Epidermal melanocyte (primary cell): ENCODE measurements around the gene APOBEC3H.
"Not testable (repeated sequence)": the region's sequence is repeated elsewhere in the genome, so short reads cannot be mapped to it uniquely, and the experiment has no call there.

Experiments used
- DNase-seq: peaks from one replicate; pipeline ENCODE4 v3.0.0; 2011; ENCODE audit warnings: low spot score; ENCODE audit not compliant: insufficient read length

Gene APOBEC3H

DNA sequence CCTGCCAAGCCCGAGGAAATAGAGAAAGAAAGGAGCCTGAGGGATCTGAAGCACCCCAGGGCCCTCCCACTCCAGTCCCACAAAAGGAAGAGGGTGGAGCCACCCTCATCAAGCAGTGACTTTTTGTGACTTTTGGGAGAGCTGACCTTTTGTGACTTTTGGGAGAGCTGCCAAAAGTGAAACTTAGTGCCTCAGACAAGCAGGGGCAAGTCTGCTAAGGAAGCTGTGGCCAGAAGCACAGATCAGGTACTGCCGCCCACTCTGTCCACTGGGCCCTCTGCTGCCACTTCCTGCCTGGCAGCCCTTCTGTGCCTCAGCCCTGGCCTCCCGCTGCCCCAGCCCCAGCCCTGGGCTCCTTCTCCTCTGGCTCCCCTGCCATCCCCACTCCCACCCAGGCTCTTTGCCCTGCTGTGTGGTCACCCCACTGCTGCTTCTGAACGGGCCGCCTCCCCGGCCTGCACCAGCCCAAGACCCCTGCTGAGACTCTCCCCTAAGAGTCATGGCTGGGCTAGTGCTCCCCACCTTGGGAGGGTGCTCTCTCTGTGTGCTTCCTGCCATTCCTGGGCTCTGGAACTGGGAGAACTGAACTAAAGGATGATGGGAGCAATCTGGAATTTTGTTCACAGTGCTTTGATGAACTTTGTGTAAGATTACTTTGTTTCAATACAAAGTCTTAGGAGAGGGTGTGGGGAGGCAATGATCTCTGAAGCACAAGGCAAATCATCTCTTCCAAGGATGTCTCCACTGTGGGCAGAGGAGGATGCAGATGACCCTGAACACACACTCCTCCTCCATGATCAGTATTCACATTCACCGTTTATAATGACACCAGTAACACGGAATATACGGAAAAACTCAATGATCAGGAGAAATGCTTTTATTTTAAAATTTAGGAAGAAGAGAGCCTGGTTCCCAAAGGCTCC is at the start of gene APOBEC3H:
Gene APOBEC3H, plus strand, starts transcription at position 147 of the 923 bp plus-strand sequence. CDS start 3,035 bp downstream, outside the sequence.
- no peak for DNase-seq

DNA sequence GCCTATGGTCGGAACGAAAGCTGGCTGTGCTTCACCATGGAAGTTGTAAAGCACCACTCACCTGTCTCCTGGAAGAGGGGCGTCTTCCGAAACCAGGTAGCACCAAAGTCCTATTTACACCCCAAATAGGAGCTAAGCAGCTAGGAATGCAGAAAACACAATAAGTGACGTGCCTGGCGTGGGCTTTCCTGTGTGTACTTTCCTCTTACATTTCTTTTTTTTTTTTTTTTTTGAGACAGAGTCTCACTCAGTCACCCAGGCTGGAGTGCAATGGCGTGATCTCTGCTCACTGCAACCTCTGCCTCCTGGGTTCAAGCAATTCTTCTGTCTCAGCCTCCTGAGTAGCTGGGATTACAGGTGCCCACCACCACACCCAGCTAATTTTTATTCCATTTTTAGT is 47.6 kb upstream of the APOBEC3H start:
- DNase-seq = not testable (repeated sequence)

- DNase-seq = not testable (repeated sequence)
Observed at GRCh38 chr22:39051844-39052495, 45.1 kb upstream of the APOBEC3H start.

- no peak for DNase-seq
Observed at GRCh38 chr22:39055658-39056057, 41.4 kb upstream of the APOBEC3H start.

DNA sequence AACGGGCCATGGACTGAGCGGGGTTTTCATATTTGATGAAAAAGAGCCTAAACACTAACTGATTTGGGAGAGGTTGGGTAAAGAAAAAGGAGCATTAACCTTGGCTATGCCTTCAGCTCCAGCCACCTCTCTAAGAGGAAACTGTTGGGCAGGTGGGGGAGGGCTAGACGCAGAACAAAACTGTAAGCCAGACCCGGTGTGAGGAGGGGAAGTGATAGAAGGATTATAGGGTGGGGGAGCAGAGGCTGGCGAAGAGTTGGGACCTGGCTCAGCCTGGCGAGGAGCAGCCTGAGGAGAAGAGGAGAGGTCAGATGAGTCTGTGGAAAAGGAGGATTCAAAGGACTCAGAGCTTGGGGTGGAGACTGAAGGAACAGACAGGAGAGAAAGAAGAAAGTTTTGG is 35.8 kb upstream of the APOBEC3H start:
- not testable (repeated sequence) for DNase-seq

- DNase-seq = not testable (repeated sequence)
Observed at GRCh38 chr22:39061951-39062350, 35.1 kb upstream of the APOBEC3H start.

DNA sequence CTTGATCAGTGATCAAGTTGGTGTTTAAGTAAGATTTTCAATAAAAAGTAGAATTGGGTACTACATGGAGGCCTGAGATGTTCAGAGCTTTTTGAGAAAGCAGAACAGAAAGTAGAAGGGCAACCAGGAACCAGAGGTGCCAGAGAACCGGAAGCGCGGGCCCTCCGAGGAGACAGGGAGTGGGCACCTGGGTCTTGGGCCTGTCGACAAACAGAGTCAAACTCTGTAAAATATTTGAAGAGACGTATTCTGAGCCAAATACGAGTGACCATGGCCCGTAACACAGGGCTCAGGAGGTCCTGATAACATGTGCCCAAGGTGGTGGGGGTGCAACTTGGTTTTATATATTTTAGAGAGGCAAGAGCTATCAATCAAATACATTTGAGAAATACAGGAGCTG is 33.1 kb upstream of the APOBEC3H start:
- not testable (repeated sequence) for DNase-seq

DNA sequence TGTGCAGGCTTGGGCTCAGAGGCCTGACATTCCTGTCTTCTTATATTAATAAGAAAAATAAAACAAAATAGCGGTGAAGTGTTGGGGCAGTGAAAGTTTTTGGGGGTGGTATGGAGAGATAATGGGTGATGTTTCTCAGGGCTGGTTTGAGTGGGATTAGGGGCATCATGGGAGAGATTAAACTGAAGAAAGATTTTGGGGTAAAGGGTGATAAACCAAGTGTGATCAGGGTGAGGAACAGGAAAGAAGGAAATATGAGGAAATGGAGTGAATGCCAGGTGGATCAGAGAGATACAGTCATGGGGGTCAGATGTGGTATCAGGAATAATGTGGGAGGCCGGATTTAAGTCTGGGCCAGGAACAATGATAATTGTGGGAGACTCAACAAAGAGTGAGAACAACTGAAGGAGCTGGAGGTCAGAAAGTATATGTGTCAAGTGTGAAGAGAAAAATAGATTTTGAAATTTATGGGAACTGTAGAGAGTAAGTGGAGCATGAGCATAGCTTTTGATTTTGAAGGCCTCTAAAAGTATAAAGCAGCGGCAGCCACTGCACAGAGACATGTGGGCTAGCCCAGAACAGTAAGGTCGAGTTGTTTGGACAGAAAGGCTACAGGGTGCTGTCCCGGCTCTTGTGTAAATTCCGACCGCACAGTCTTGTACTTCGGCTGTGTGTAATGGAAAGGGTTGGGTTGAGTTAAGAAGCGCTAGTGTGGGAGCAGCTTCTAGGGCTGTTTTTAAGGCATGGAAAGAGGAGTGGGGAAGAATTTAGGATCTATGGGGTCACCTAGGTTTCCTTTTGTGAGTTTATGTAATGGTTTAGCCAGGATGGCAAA is 30.4 kb upstream of the APOBEC3H start:
- not testable (repeated sequence) for DNase-seq

- no peak for DNase-seq
Observed at GRCh38 chr22:39068033-39068785, 28.8 kb upstream of the APOBEC3H start.

DNA sequence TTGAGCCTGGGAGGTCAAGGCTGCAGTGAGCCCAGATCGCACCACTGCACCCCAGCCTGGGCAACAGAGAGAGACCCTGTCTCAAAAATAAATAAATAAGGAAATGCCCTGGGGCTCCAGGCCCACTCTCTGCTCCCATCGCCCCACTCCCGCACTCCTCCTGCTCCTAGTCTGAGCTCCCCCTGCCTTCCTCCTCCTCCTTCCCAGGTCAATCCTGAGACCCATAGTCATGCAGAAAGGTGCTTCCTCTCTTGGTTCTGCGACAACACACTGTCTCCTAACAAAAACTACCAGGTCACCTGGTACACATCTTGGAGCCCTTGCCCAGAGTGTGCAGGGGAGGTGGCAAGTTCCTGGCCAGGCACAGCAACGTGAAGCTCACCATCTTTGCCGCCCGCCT is 26.9 kb upstream of the APOBEC3H start:
- no peak for DNase-seq

- not testable (repeated sequence) for DNase-seq
Observed at GRCh38 chr22:39072581-39072981, 24.5 kb upstream of the APOBEC3H start.

DNA sequence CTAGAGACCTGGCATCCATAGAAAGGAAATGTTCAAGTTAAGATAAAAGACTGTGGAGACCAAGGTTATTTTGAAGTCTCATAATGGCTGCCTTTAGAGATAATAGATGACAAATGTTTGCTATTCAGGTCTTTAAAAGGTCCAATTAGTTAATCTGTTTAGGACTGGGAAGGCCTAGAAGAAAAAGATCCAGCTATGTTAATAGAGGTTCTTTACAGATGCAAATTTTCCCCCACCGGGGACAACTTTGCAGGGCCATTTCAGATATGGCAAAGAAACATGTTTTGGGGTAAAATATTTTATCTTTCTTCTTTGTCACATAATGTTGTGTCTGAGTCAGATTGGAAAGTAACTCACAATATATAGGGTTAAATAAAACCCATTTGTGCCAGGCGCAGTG is 23.1 kb upstream of the APOBEC3H start:
- no peak for DNase-seq

GRCh38 chr22:39076155-39077025 is 20.7 kb upstream of the APOBEC3H start:
- DNase-seq = not testable (repeated sequence)

DNA sequence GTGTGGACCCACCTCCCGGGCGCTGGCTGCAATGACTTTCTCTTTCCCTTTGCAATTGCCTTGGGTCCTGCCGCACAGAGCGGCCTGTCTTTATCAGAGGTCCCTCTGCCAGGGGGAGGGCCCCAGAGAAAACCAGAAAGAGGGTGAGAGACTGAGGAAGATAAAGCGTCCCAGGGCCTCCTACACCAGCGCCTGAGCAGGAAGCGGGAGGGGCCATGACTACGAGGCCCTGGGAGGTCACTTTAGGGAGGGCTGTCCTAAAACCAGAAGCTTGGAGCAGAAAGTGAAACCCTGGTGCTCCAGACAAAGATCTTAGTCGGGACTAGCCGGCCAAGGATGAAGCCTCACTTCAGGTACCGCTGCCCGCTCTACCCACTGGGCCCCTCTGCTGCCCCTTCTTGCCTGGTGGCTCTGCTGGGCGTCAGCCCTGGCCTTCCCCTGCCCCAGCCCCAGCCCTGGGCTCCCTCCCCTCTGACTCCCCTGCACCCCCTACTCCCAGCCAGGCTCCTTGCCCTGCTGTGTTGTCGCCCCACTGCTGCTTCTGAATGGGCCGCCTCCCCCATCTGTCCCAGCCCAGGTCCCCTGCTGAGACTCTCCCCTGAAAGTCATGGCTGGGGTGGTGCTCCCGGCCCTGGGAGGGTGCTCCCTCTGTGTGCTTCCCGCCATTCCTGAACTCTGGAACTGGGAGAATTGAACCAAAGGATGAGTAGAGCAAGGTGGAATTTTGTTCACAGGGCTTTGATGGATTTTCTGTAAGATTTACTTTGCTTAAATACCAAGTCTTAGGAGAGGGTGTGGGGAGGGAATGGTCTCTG is 19.8 kb upstream of the APOBEC3H start, which contains the start of gene APOBEC3G:
Gene APOBEC3G, plus strand, starts transcription at position 250 of the 815 bp plus-strand sequence. Its CDS starts 87 bp downstream, at position 337.
- not testable (repeated sequence) for DNase-seq

DNA sequence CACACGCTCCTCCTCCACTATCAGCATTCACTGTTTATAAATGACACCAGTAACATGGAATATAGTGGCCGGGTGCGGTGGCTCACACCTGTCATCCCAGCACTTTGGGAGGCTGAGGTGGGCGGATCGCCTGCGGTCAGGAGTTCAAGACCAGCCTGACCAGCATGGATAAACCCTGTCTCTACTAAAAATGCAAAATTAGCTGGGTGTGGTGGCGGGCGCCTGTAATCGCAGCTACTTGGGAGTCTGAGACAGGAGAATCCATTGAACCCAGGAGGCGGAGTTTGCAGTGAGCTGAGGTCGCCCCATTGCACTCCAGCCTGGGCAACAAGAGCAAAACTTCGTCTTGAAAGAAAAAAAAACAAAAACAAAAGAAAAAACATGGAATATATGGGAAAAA is 19.1 kb upstream of the APOBEC3H start:
- not testable (repeated sequence) for DNase-seq

- DNase-seq = no peak
Observed at GRCh38 chr22:39078329-39078728, 18.7 kb upstream of the APOBEC3H start.

GRCh38 chr22:39079054-39079637 is 17.9 kb upstream of the APOBEC3H start:
- DNase-seq = not testable (repeated sequence)

DNA sequence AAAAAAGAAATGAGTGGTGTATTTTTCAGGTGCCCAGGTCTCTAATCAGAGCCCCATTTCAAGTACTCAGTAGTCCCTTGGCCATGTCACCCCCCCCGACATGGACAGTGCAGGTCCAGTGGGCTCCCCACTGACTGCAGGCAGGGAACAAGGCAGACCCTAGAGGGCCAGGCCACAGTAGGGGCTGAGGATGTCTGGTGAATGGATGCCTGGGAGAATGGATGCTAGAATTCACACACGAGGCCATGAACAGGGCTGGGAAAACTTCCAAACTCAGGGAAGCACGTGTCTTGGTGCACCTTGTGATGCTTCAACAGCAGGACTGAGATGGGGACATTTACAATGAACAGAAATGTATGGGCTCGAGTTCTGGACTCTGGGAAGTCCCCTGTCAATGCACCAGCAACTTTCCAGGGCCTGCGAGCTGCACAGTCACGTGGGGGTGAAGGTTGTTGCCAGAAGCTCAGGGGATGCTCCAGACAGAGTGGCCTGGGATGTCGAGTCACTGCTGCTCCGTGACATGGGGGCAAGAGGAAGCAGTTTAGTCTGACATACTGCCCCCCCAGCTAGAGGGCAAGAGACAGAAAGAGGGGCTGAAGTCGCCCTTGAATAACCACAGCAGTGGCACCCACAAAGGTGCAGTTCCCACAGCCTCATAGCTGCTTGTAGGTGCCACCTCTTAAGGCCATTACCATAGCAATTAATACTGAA is 16.8 kb upstream of the APOBEC3H start:
- no peak for DNase-seq
